SK-N-MC (cell line): ENCODE data around the gene SEMA3A.

ENCODE experiments used
- EZH2 ChIP-seq: fragments of 200-600 bp; sonication (generic); IDR thresholded peaks from one replicate; pipeline ENCODE4 v1.6.1; 2017; ENCODE audit warnings: antibody characterized with exemption
- FOXP2 ChIP-seq: optimal IDR thresholded peaks from 2 replicates; pipeline ENCODE3; 2011; ENCODE audit warnings: mild to moderate bottlenecking, moderate library complexity; ENCODE audit not compliant: insufficient read depth; ENCODE audit errors: extremely low read length, control extremely low read depth
- POLR2AphosphoS5 ChIP-seq: IDR thresholded peaks from 2 replicates; pipeline ENCODE4 v1.6.1; 2012; ENCODE audit warnings: mild to moderate bottlenecking, low read depth, low read length, borderline replicate concordance

- TF ChIP-seq POLR2AphosphoS5, result no peak
- TF ChIP-seq EZH2, result no peak
- TF ChIP-seq FOXP2, result no peak
Observed at GRCh38 chr7:84144480-84144879, 50.1 kb downstream of the SEMA3A start.
